GM12865 (cell line): ENCODE results near the gene MGST2.
"Not testable (repeated sequence)": the region's sequence is repeated elsewhere in the genome, so short reads cannot be mapped to it uniquely, and the experiment has no call there.

ENCODE experiments used
- DNase-seq: peaks from one replicate; pipeline ENCODE4 v3.0.0; 2010; ENCODE audit warnings: low read depth
- H3K4me3 ChIP-seq: 2 replicates; pipeline ENCODE4 v1.5.1; 2011; ENCODE audit warnings: mild to moderate bottlenecking, low read depth, low read length, control low read depth
- TF ChIP-seq, protein P1 (sequence below): IDR thresholded peaks from 2 replicates; pipeline ENCODE4 v1.5.1; 2011; ENCODE audit warnings: low read length, control low read depth, low read depth, inconsistent platforms; ENCODE audit not compliant: insufficient read depth; ENCODE audit errors: missing control alignments

MGST2 gene

DNA sequence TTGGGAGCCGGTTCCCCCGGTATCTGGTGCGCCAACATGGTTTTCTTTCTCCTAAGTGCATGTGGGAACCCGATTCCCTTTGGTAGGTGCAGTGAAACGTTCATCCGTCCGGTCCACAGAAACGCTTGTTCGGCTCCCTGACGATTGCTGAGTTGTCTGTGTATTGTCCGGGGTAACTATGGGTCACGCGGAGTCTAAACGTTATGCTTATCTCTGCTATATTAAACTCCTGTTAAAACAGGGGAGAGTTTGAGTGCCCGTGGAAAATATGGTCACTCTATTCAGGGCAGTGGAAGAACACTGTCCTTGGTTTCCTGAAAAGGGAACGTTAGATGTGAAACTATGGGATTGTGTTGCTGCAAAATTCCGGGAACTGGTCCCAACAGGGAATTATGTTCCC is 32.4 kb upstream of the MGST2 start:
- no peak for DNase-seq
- TF ChIP-seq, protein P1, sequence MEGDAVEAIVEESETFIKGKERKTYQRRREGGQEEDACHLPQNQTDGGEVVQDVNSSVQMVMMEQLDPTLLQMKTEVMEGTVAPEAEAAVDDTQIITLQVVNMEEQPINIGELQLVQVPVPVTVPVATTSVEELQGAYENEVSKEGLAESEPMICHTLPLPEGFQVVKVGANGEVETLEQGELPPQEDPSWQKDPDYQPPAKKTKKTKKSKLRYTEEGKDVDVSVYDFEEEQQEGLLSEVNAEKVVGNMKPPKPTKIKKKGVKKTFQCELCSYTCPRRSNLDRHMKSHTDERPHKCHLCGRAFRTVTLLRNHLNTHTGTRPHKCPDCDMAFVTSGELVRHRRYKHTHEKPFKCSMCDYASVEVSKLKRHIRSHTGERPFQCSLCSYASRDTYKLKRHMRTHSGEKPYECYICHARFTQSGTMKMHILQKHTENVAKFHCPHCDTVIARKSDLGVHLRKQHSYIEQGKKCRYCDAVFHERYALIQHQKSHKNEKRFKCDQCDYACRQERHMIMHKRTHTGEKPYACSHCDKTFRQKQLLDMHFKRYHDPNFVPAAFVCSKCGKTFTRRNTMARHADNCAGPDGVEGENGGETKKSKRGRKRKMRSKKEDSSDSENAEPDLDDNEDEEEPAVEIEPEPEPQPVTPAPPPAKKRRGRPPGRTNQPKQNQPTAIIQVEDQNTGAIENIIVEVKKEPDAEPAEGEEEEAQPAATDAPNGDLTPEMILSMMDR, result no peak
- H3K4me3 ChIP-seq, result no peak overlapping the region

DNA sequence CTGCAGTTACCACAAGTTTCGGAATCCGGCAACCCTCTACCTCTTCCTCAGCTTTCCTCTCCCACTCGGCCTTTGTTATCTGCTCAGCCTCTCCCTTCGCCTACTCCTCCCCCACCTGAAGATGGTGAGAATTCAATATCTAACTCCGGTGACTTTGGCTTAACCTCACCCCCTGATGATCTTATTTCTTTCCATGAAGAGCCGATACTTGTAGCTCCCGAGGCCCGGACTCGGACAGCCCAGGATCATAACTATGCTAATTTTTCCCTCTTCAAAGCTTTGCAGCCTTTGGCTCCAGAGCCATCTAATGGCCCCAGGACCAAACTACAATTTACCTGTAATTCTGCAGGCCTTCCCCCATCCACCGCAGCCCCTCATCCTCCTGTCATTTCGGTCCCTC is 32.0 kb upstream of the MGST2 start:
- no peak overlapping the region for H3K4me3 ChIP-seq
- TF ChIP-seq, protein P1, result peak; percentile 16
- no peak for DNase-seq

DNA sequence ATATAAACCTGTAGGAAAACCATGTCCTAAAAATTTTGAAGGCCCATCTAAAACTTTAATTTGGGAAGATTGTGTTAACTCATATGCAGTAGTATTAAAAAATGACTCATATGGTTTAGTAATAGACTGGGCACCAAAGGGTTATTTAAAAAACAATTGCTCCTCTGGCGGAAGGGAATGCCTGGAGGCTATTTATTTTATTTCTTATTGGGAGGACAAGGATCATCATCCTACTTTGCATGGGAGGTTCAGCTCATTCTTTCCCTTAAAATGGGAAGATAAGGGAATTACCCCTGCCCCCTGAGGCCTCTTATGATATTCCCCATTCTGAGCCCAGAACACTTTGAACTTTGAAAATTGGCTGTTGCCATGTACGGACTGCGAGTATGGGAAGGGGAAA is 29.7 kb upstream of the MGST2 start:
- no peak for DNase-seq
- TF ChIP-seq, protein P1, result no peak
- H3K4me3 ChIP-seq, result no peak overlapping the region

DNA sequence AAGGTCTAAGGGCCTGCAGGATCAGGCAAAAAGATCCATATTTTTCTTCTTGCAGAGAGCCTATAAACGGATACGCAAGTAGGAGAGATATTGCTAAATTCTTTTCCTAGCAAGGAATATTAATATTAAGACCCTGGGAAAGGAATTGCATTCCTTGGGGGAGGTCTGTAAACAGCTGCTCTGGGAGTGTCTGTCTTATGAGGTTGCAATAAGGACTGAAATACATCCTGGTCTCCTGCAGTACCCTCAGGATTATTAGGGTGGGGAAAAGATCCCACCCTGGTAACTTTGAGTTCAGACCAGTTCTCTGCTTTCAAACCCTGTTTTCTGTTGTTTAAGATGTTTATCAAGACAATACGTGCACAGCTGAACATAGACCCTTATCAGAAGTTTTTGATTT is 27.3 kb upstream of the MGST2 start:
- DNase-seq, result not testable (repeated sequence)

DNA sequence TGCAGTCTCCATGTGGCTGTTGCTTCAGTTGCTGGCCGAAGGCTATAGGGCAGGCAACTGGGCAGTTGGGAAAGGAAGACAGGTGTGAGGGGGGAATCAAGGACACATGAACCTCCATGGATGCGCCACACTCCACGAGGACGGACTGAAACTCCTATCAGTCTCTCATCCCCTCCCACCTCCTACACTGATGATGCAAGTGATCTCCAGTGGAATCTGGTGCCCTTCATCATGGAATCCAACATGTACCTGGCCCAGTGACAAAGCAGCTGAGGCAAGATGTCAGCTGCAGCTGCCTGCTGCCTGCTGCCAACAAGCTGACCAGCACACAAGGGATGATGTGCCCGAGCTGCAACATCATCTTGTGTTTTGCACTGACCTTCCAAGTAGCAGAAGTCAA is 26.0 kb upstream of the MGST2 start:
- DNase-seq, result no peak
- H3K4me3 ChIP-seq, result no peak overlapping the region
- TF ChIP-seq, protein P1, result no peak

More for the DNA sequence above, 27.3 kb upstream of the MGST2 start:
- H3K4me3 ChIP-seq, result not testable (repeated sequence)

DNA sequence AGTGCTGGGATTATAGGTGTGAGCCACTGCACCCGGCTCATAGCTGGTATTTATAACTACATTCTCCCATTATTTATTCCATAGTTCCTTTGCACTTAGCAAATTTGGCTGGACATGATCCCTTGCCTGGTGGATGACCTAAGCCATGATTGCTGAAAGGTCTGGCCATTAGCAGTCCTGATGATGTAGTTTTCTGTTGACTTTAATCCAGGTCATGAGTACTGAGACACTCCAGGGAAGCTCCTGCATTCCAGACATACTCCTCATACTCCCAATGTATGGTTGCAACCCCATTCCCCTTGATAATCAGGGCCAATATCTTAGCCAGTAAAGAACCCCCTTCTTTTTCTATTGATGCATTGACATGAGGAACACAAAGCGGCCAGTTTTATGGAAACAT is 24.4 kb upstream of the MGST2 start:
- no peak overlapping the region for H3K4me3 ChIP-seq
- TF ChIP-seq, protein P1, result no peak
- no peak for DNase-seq

DNA sequence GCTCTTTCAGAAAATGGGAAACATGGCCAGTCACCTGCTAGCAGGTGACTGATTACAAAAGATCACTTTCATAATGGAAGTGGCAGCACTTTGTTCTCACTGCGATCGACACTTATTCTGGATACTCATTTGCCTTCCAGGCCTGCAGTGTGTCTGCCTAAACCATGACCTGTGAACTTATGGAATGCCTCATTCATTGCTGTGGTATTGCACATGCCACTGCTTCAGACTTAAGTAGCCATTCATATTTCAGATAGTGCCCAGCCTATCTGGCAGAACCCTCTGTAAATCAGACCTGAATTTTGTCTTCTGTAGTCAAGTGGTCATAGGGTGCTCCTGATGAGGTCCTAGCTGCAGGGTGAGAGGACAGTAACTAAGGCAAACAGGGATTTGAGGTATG is 23.3 kb upstream of the MGST2 start:
- TF ChIP-seq, protein P1, result no peak
- no peak for DNase-seq
- H3K4me3 ChIP-seq, result no peak overlapping the region
